NCI-H1105 (cell line): ENCODE results near the gene SERTAD2.

Experiments
- DNase-seq: peaks from one replicate; lab custom pipeline; 2025; lab: John Stamatoyannopoulos, UW

SERTAD2 gene

GRCh38 chr2:64675860-64676259 lies 22.1 kb upstream of the SERTAD2 start:
- DNase-seq: no peak

DNA sequence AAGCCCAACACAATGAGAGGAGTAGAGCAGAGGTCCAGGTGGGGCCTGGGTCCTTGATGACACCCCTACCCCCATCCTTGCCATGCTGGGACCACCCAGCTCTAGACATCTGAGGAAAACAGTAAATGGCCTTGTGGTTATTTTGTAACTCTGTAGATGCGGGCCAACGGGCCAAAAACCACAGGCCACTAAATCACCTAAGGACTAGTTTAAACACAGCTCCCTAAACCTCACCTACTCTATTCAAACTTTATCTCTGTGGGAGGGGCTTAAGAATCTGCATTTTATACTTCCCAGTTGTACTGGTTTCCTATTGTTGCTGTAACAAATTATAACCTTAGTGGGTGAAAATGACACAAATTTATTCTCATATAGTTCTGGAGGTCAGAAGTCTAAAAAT lies 19.0 kb upstream of the SERTAD2 start:
- DNase-seq: no peak

DNA sequence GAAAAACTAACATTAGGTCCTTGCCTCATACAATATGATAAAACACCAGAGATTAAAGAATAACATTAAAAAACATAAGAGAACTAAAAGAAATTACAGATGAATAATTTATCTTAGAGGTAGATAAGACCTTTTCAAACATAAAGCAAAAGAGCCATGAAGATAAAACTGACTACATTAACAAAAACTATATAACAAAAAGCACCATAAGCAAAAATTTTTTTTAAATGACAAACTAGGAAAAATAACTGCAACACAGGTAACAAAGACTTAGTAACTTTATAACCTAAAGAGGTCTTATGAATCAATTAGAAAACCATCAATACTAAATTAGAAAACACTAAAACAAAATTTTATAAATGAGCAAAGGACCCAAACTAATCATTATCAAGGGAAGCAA lies 16.3 kb upstream of the SERTAD2 start:
- no peak for DNase-seq

GRCh38 chr2:64669288-64669687 lies 15.6 kb upstream of the SERTAD2 start:
- DNase-seq: no peak

- DNase-seq: no peak
These were observed 14.8 kb upstream of the SERTAD2 start for GRCh38 chr2:64668542-64668941.

- DNase-seq: no peak
These were observed 13.8 kb upstream of the SERTAD2 start for GRCh38 chr2:64667535-64667934.

DNA sequence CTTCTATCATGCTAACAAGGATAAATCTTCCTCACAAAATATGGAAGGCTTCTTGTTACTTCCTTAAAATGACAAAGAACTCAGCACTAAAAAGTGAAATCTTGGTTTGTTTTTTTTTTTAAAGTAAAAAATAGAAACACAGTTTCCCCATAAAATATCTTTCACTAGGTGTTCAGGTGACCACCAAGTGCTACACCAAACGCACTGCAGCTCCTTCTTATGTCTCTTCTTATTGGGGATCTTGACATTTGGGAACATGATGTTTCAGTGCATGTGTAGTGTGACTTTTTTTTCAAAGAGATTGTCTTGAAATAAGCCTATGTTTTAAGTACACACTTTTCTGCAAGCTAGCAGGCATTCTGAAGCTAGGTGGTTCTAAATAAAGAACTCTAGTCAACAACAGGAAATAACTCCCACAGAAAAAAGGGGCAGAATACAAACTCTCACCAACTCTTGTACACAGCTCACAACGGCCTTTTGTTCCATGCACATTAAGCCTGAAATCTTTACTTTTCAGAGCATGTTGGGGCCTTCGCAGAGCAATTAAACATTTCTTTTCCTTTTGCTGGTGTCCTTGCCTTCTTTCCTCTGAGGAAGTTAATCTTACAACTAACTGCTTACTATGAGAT lies 13.2 kb upstream of the SERTAD2 start:
- DNase-seq: no peak

DNA sequence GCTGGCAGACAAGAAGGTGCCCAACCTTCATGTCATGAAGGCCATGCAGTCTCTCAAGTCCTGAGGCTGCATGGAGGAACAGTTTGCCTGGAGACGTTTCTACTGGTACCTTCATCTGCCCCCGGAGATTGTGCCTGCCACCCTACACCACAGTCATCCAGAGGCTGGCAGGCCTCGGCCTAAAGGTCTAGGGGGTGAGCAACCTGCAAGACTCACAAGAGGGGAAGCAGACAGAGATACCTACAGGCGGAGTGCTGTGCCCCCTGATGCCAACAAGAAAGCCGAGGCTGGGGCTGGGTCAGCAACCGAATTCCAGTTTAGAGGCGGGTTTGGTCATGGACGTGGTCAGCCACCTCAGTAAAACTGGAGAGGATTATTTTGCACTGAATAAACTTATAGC lies 12.0 kb upstream of the SERTAD2 start:
- DNase-seq: no peak

DNA sequence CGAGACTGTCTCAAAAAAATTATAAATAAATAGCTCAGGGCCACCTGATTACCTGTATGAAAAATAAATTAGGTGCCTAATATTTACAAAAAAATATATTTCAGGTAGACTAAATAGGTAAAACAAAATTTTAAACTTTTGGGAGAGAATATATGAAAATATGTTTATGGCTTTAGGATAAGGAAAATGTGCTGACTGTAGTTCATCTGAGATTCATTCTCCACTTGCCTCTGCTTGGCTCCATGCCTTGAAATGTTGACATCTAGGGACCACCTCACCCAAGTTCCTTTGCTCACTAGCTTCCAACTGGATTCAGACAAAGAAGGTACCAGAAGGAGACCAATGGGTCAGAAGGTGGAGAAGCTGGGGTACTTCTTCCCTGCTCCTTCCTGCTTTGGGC lies 9.7 kb upstream of the SERTAD2 start:
- DNase-seq: no peak

DNA sequence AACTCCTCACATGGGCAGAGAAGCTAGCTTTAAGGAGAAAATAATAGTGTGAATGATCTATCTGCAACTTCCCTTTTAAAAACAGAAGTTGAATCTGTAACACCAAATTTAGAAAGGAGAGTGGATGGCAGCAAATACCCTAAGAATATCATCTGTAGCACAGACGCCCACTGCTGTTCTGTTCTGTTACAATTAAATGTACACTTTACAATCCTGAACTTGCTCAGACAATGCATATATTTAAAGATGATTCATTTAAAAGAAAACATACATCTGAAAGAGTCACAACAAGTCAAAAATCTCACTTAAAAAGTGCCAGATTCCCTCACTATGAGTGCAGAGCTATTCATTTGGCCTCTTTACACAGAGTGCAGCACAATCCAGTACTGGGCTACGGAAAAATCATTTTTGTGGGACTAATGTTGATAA lies 8.0 kb upstream of the SERTAD2 start:
- no peak for DNase-seq

DNA sequence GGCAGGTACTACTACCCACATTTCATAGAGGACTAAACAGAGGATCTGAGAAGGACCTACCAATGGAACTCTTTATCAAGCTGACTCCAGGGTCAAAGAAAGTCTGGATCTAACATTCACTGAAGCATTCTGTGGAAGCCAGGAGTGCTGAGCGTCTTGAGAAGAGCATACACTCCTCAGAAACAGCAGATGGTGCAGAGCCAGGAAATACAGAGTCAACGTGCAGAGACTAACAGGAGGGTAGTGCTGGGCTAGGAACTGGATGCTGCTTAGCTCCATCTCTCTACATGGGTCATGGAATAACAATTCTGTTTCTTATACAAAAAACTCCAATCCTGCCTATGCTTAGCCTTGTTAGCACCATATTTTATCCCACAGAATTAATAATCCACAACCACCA lies 5.5 kb upstream of the SERTAD2 start:
- DNase-seq: no peak

DNA sequence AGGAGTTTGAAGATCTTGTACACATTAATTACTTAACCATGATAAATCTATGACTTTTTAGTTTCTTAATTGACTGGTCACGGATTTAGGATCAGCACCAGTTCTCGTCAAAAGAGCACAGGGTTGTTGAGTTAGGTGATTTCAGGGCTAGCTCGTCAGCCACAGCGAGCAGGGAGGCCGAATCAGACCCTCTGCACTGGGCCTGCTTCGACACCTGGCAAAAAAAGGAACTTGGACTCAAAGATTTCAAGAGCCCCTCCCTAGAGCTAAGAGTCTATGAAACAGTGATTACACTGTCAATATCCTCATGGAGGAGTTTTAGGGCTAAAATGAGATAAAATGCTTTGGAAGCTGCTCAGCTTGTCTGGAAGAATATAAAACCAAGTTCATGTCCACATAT lies 4.6 kb upstream of the SERTAD2 start:
- no peak for DNase-seq

DNA sequence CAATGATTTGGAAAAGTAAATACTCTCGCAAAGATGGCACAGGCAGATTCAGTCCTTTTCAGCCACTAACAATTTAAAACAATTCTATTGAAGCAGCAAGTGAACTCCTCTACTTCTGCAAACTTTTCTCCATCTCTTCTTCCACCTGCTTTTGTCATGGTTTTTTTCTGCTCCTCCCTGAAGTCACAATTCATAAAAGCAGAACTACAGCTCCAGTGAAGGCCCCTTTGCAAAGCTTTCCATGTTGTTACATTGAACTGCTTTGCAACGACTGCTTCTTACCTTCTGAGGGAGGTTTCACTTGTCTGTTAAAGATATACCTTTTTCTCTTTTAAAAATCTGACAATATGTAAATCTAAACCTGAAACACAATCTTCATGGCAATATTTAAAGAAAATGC lies 3.7 kb upstream of the SERTAD2 start:
- no peak for DNase-seq

- no peak for DNase-seq
These were observed 2.7 kb upstream of the SERTAD2 start for GRCh38 chr2:64656379-64656778.

- DNase-seq: no peak
These were observed 2.2 kb upstream of the SERTAD2 start for GRCh38 chr2:64655873-64656272.

DNA sequence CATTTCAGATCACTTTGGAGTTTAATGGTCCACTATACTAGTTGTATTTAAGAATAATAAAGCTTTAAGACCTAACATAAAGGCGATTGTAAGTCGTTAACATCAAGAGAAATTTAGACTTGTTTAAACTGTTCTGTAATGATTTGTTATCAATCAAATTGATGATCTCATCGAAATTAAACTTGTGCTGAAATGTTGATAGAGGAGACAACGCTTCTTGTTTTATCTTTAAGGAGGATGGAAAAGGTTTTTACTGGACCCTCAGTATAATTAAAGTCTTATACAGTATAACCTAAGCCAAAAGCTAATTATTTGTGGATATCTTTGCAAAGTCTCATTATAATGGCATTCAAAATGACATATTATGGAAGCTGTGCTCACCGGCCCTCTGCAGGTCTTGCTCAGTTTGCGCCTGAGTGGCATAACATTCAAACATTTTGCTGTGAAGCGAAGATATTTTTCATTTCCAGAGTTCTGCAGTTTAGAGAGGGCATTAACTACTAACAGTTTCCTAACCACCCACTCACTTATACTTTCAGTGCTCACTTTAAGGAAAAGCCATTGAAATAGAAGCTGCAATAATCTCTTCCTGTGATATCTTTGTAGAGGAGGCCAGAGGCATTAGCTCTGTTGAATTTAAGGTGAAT lies 1.4 kb upstream of the SERTAD2 start:
- no peak for DNase-seq

GRCh38 chr2:64654063-64654811 lies 524 bp upstream of the SERTAD2 start:
- peak; percentile 62 for DNase-seq

DNA sequence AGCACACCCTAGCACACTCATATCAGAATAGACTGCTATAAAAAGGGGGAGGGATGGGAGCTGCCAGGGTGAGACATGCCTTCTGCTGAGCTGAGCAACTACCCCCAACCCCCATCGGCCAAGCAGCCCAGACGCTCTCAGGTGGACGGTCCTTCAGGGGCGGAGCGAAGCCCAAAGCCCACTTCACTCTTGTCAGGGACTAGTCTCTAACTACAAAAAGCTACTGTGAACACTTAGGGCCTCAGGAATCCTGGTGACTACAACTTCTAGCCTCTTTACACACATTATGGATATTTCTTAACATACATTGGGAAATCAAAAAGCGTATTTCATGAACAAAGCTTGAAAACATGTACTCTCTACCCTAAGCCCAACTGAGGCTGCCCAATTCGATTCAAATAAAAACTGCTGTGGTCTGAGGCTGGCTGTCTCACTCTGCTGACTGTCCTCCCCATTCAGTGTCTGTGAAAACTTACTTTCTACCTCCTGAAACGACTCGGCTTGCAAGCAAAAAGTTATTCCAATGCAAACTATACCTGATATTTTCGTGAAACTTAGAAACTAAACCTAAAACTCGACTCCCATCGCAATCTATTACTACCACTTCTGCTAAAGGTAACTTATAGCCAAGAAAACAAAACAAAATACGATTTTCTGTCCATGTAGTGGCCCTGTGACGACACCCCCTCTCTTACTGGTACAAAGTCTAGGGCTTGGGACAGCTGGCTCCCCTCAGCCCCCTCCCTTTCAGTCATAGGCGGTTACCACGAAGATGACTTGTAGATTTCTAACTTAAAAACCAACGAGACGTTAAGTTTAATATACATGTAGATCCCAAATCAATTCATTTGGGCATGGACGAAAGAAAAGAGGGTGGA lies 1.2 kb downstream of the SERTAD2 start:
- no peak for DNase-seq

- no peak for DNase-seq
These were observed 2.1 kb downstream of the SERTAD2 start for GRCh38 chr2:64651590-64651989.

- DNase-seq: no peak
These were observed 2.9 kb downstream of the SERTAD2 start for GRCh38 chr2:64650722-64651338.

DNA sequence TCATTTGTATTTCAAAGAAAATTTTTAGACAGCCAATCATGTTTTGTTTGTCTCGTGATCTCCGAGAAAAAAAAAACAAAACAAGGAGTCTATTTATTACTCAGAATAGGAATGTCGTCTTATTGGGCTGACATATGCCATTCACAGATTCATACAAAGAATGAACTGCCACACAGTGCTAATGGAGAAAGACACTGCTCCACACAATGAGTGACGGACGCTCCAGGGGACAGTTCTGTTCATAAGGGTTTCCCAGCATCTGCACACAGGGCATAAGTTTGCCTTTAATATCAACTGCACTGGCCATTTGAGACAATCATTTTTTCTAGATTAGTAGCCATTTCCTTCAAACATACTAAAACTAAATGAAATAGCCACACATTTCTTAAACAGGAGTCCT lies 3.4 kb downstream of the SERTAD2 start:
- DNase-seq: no peak

- no peak for DNase-seq
These were observed 4.1 kb downstream of the SERTAD2 start for GRCh38 chr2:64649626-64650025.
